WTC11 (cell line): ENCODE measurements around the gene SPAG5.

Experiments
- FOXP1 ChIP-seq: sonication (generic); formaldehyde crosslinking; IDR thresholded peaks from 2 replicates; pipeline ENCODE4 v1.8.0; 2022; ENCODE audit warnings: missing genetic modification reagents, mild to moderate bottlenecking, moderate library complexity, borderline replicate concordance
- NR3C1 ChIP-seq: sonication (generic); formaldehyde crosslinking; conservative IDR thresholded peaks from 2 replicates; pipeline ENCODE4 v1.8.1; 2023; ENCODE audit warnings: low read depth, mild to moderate bottlenecking, missing genetic modification reagents
- ZNF671 ChIP-seq: fragments of 250-450 bp; sonication (Bioruptor Pico); IDR thresholded peaks from 2 replicates; pipeline ENCODE4 v1.8.0; 2021; ENCODE audit warnings: mild to moderate bottlenecking
- TF ChIP-seq, protein P1 (sequence below): fragments of 200-600 bp; IDR thresholded peaks from 2 replicates; pipeline ENCODE4 v1.8.0; 2022; ENCODE audit warnings: antibody characterized with exemption
- TF ChIP-seq, protein P2 (sequence below): sonication (generic); formaldehyde crosslinking; IDR thresholded peaks from 2 replicates; pipeline ENCODE4 v1.8.0; 2022; ENCODE audit warnings: mild to moderate bottlenecking, missing genetic modification reagents
- TF ChIP-seq, protein P3 (sequence below): sonication (generic); formaldehyde crosslinking; IDR thresholded peaks from 2 replicates; pipeline ENCODE4 v1.8.1; 2023; ENCODE audit warnings: mild to moderate bottlenecking, missing genetic modification reagents
- TF ChIP-seq, protein P4 (sequence below): sonication (generic); formaldehyde crosslinking; conservative IDR thresholded peaks from 2 replicates; pipeline ENCODE4 v1.8.1; 2022; ENCODE audit warnings: mild to moderate bottlenecking, missing genetic modification reagents

DNA sequence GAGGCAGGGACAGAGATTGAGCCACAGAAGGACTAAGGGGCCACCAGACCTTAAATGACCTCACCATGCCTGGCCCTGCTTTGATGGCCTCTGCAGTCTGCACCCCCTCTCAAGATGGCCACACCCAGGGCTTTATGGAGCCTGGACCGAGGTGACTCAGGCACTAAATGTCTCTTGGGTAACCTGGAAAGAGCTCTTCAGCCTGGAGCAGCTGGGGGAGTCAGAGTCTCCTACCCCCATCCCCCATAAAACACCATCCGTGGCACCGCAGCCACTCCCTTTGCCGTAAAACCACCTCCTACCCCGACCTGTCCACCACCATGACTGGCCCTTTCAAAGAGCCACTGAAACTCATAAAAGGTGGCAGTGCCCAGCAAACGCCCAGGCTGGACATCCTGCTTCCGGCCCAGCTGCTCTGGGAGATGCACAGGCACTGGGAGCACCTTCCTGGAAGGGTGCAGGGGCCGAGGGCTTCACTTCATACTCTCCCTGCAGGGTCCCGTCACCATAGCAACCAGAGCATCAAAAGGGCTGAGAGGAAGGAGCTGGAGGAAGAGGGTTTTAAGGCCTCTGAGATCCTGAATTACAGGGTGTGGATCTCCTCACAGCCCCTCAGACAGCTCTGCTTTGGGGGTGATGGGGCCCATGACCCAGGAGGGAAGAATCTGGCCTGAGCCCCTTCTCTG, 70.4 kb downstream of the SPAG5 start:
- TF ChIP-seq, protein P1, sequence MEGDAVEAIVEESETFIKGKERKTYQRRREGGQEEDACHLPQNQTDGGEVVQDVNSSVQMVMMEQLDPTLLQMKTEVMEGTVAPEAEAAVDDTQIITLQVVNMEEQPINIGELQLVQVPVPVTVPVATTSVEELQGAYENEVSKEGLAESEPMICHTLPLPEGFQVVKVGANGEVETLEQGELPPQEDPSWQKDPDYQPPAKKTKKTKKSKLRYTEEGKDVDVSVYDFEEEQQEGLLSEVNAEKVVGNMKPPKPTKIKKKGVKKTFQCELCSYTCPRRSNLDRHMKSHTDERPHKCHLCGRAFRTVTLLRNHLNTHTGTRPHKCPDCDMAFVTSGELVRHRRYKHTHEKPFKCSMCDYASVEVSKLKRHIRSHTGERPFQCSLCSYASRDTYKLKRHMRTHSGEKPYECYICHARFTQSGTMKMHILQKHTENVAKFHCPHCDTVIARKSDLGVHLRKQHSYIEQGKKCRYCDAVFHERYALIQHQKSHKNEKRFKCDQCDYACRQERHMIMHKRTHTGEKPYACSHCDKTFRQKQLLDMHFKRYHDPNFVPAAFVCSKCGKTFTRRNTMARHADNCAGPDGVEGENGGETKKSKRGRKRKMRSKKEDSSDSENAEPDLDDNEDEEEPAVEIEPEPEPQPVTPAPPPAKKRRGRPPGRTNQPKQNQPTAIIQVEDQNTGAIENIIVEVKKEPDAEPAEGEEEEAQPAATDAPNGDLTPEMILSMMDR, result no peak
- TF ChIP-seq FOXP1 (no peak), NR3C1 (no peak), ZNF671 (no peak)
- TF ChIP-seq, protein P2, sequence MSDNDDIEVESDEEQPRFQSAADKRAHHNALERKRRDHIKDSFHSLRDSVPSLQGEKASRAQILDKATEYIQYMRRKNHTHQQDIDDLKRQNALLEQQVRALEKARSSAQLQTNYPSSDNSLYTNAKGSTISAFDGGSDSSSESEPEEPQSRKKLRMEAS, result no peak
- TF ChIP-seq, protein P3, sequence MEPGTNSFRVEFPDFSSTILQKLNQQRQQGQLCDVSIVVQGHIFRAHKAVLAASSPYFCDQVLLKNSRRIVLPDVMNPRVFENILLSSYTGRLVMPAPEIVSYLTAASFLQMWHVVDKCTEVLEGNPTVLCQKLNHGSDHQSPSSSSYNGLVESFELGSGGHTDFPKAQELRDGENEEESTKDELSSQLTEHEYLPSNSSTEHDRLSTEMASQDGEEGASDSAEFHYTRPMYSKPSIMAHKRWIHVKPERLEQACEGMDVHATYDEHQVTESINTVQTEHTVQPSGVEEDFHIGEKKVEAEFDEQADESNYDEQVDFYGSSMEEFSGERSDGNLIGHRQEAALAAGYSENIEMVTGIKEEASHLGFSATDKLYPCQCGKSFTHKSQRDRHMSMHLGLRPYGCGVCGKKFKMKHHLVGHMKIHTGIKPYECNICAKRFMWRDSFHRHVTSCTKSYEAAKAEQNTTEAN (CRISPR knock-in tag), result no peak
- TF ChIP-seq, protein P4, sequence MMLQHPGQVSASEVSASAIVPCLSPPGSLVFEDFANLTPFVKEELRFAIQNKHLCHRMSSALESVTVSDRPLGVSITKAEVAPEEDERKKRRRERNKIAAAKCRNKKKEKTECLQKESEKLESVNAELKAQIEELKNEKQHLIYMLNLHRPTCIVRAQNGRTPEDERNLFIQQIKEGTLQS (CRISPR knock-in tag), result no peak
